HFF-Myc (cell line): ENCODE data around the gene MOB3B.

Source experiments
- DNase-seq: peaks from one replicate; pipeline ENCODE4 v3.0.0-alpha.2; 2011; ENCODE audit warnings: low read depth; ENCODE audit errors: extremely low read depth
- H3K4me3 ChIP-seq: replicated peaks from 2 replicates; pipeline ENCODE4 v1.5.1; 2011; ENCODE audit warnings: low read depth, mild to moderate bottlenecking, control low read depth, low read length
- CTCF ChIP-seq: IDR thresholded peaks from 2 replicates; pipeline ENCODE4 v1.5.1; 2012; ENCODE audit warnings: mild to moderate bottlenecking, low read depth, low read length, control low read depth; ENCODE audit errors: missing control alignments

The MOB3B gene

GRCh38 chr9:27497883-27498417 is 31.7 kb downstream of the MOB3B start:
- no peak overlapping the region for H3K4me3 ChIP-seq
- DNase-seq, result no peak
- no peak for TF ChIP-seq CTCF

- no peak for TF ChIP-seq CTCF
- H3K4me3 ChIP-seq, result no peak overlapping the region
- no peak for DNase-seq
These were observed 33.5 kb downstream of the MOB3B start for GRCh38 chr9:27496135-27496504.

GRCh38 chr9:27495480-27496134 is 34.0 kb downstream of the MOB3B start:
- DNase-seq, result no peak
- no peak for TF ChIP-seq CTCF
- no peak overlapping the region for H3K4me3 ChIP-seq

DNA sequence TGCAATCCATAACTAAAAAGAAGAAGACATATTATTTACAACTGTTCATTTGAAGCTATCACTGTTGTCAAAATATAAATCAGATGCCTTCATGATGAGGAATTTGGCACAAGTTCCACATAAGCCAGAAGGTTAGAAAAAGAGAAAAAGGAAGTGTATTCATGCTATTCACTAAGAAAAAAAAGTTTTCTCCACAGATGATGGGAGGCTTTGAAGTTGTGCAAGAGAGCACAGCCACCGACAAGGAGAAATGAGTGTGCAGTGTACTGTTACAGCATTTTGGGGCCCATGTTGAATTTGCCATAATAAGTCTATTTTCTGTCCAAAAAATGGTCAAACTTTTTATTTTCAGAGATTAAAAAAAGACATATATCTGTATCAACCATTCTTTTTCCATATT is 38.5 kb downstream of the MOB3B start:
- H3K4me3 ChIP-seq, result no peak overlapping the region
- TF ChIP-seq CTCF, result no peak
- DNase-seq, result no peak

GRCh38 chr9:27489087-27489876 is 40.3 kb downstream of the MOB3B start:
- H3K4me3 ChIP-seq, result no peak overlapping the region
- DNase-seq, result no peak
- no peak for TF ChIP-seq CTCF

DNA sequence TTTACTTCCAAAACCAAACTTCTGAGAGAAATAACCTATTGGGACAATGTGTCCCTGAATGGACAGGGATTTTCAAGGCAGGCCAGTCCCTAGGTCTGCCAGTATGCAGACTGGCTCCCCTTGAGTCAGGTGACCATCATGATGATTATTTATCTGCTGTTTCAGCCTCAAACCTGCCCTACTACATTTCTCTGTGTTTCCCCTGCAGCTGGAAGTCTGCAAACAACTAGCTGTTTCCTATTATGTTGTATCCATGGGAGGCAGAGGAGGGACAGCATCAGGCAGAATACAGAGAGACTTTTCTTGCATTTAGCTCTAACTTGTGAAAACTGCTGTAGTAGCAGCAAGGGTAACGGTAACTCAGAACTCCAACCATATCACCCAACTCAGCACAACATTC is 41.7 kb downstream of the MOB3B start:
- DNase-seq, result no peak
- H3K4me3 ChIP-seq, result no peak overlapping the region
- TF ChIP-seq CTCF, result no peak
